GM21390 (cell line): ENCODE measurements around the gene LRRC8A.
A peak's percentile ranks its signal among the peaks of the same experiment; 100 is the strongest.
"Not testable (repeated sequence)": the region's sequence is repeated elsewhere in the genome, so short reads cannot be mapped to it uniquely, and the experiment has no call there.

ENCODE experiments used
- ATAC-seq: cut with Tn5 transposase; IDR thresholded peaks from one replicate; pipeline ENCODE4 v1.9.1; 2021; ENCODE audit not compliant: unreplicated experiment

The LRRC8A gene

DNA sequence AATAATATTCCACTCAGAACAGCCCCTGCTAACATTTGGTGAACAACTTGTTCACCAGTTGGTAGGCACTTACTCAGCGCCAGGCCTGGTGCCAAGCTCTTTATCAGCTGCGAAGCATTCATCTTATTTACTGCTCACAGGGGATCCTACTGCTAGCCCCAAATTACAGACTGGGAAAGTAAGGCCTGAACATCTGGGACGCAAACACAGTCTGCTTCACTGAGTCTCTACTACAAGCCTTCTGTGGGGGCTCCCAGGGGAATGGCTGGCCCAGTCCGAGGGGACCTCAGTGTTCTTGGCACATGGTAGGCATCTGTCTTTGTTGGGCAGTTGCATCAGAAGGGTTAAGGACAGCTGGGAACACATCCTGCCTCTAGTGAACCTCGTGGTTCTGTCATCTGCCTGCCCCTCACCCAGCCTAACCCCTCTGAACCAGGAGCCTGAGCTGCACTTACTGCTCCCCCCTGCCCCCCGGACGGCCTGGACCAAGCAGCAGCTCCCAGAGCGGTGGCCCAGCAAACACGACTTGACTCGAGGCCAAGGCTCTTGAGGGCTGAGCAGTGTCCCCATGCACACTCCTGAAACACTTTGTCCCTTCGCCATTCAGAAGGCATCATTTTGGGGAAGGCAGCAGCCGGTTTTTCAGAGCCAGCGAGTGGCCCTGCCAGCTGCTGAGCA, 38.6 kb downstream of the LRRC8A start, which contains the start of gene PHYHD1:
Gene PHYHD1, plus strand, starts transcription at position 602 of the 678 bp plus-strand sequence. CDS start 1,342 bp downstream, outside the sequence.
- no peak for ATAC-seq

DNA sequence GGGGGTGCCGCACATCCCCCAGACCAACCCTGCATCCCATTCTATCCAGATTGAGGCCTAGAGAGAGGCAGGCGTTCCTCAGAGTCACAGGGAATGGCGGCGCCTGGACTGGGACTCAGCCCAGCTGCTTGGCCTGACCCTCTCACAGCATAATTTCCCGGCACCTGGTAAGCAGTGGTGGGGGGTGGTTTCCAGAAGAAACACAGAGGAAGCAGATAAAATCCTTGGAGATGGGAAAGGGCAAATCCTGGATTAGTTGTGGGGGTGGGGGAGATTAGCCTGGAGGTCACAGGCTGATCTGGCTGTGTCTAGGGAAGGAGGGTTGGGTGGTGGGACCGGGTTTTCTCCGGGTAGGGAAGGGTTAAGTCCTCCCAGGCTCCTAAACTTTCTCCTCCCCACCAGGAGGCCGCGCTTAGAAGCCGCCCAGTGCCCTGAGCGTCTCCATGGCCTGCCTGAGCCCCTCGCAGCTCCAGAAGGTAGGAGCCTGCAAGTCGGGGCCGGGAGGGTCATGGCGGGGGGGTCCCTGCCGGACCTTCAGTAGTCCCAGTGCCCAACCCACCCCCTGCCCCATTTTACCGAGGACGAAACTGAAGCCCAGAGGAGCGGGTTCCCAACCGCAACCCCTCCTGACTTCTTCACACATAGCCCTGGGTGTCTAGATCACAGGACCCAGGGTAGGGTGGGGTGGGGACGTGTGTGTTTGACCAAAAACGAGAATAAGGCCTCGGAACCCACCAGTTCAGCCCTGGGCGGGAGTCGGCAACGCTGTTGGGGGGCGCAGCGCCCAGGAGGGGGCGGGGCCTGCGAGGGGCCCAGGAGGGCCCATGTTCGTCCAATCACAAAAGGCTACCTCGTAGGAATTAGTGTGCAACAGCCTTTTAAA, 40.2 kb downstream of the LRRC8A start:
- ATAC-seq, result no peak

DNA sequence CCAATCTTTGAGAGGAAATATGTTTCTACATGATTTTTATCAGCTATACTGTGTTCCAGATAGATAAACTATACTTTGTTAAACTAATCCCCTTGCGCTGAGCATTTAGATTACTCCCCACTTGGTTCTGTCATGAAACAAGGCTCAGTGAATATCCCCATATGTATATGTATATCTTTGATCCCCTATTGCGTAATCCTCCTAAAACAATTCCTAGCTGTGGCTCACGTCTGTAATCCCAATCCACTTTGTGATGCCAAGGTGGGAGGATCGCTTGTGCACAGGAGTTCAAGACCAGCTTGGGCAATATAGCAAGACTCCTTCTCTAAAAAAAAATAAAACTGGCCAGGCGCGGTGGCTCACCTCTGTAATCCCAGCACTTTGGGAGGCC, 41.6 kb downstream of the LRRC8A start:
- ATAC-seq, result no peak

DNA sequence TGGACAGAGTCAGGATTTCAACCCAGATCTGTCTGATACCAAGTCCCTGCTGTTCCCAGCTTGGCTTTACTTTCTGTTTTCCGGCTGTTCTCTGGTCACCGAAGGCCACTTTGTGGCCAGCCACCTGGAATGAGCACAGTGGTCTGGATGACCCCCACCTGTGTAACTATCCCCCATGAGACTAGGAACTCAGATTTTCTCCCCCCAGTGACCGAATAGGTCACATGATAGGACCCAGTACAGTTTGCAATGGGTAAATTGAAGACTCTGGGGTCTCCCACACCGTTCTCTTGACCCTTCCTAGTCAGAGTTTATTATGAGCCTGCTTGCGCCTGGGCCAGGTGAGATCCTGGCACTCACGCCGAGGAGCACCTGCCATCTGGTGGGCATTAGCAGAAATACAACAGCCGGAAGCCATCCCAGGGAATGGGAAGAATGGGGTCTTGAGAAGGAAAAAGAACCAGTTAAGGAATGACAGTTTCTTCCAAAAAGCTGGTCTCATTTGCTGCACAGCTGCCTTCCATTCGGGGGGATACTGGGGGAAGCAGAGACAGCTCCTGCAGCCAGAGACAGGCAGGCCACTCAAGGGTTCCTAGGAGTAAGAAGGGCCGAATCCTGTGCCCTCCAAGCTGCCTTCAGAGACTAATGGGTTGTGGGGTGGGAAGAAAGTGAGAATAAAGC, 45.9 kb downstream of the LRRC8A start:
- no peak for ATAC-seq

DNA sequence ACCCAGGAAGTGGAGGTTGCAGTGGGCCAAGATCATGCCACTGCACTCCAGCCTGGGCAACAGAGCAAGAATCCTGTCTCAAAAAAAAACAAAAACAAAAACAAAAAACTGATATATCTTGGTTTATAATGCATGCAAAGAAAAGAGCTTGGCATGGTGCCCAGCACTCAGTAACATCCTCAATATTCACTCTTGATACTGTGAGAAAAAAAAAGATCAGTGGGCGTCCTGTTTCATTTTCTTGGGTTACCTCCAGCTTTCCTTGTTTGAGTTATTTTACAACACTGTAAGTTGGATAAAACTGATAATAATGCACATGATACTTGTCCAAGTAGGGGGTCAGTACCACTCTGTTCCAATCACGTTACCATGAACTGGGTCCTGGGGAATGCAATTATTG, 46.7 kb downstream of the LRRC8A start:
- no peak for ATAC-seq

DNA sequence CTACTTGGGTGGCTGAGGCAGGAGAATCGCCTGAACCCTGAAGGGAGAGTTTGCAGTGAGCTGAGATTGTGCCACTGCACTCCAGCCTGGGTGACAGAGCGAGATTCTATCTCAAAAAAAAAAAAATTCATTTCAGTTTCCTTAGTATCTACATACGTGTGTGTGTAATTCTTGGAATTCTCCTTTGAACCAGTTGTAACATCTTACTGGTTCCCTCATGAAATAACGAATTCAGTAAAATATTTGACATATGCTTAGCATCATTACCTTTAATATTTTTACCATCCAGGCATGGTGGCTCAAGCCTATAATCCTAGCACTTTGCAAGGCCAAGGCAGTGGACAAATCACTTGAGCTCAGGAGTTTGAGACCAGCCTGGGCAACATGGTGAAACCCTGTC, 47.6 kb downstream of the LRRC8A start:
- no peak for ATAC-seq

DNA sequence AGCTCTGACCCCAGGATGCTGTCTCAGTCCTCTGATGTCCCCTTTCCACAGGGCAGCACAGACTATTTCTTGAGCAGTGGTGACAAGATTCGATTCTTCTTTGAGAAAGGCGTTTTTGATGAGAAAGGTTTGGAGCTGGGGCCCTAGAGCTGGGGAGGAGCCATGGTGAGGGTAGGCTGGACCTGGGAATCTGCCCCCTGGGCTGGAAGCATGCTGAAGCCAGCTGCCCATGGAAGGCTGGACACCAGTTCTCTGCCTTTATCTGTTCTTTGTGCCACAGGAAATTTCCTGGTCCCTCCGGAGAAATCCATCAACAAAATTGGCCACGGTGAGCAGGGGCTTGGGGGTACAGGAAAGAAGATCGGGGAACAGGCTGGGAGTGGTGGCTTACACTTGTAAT, 51.8 kb downstream of the LRRC8A start:
- no peak for ATAC-seq

DNA sequence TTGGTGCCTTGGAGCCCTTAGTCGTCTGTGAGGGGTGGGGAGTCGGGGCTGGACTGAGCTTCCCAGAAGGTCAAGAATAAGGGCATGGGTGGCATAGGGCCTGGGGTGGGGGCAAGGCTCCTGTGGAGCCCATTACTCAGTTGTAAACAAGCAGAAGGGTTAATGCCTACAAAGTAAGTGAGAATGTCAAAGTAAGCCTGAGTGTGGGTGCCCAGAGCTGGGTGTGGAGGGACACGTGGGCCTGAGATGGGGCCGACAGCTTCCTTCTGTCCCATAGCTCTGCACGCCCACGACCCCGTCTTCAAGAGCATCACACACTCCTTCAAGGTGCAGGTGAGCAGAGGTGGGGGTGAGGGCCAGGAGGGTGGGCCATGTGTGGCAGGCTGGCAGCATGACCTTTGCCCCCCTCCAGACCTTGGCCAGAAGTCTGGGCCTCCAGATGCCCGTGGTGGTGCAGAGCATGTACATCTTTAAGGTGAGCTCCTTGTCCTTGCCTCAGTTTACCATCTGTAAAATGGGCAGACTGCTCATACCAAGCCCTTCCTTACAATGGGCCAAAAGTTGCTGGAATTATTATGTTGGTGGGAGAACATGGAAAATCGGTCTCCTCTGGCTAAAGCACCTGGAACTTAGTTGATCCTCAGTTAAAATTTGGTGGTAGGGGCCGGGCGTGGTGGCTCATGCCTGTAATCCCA, 54.4 kb downstream of the LRRC8A start:
- ATAC-seq, result no peak

DNA sequence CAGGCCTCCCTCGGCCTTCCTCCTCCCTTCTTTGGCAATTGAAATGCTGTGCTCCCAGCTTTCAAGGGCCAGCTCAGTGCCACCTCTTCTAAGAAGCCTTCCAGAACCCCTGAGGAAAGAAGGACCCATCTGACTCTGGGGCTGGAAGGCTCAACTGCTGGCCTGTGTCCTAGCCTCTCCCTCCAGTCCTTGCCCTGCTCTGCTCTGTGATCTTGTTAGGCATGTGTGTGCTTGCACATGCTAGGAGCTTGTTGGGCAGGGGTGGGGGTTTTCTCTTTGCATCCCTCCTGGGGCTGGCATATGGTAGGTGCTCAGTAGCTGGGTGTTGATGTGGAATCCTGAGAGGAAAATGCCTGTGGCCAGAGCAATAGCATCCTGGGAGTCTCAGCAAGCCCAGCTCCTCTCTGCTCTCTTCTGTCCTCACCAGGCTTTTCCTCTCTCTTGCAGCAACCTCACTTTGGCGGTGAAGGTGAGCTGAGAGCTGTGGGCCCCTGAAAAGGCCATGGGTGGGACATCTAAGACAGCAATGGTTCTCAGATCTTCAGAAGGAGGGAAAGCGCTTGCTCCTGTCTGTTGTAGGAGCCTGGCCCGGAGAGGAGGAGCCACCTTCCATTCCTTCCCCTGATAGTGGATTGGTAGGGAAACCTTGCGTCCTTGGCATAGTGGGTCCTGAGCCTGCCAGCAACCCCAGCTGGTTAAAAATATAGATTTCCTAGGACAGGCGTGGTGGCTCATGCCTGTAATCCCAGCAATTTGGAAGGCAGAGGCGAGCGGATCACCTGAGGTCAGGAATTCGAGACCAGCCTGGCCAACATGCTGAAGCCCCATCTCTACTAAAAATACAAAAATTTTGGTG, 55.6 kb downstream of the LRRC8A start:
- ATAC-seq, result no peak

DNA sequence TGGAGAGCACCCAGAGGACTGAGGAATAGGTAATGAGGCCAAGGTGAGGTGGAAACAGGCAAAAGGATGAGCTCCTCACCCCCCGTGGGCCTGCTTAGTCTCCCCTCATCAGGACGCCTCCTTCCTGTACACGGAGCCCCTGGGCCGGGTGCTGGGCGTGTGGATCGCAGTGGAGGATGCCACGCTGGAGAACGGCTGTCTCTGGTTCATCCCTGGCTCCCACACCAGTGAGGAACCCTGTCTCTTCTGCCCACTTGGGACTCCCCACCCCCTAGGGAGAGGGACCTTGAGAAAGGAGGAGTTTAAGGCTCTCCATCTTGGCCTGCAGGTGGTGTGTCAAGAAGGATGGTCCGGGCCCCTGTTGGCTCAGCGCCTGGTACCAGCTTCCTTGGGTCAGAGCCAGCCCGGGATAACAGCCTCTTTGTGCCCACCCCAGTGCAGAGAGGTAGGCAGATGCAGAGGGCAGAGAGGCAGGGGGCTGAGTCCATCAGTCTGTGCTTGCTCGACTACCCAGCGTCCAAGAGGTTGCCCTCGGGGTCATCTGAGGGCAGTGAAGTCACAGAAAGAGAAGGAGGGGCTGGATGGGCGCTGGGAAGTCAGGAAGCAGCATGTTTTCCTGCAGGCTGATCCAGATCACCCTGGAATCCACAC, 58.5 kb downstream of the LRRC8A start:
- ATAC-seq, result no peak

DNA sequence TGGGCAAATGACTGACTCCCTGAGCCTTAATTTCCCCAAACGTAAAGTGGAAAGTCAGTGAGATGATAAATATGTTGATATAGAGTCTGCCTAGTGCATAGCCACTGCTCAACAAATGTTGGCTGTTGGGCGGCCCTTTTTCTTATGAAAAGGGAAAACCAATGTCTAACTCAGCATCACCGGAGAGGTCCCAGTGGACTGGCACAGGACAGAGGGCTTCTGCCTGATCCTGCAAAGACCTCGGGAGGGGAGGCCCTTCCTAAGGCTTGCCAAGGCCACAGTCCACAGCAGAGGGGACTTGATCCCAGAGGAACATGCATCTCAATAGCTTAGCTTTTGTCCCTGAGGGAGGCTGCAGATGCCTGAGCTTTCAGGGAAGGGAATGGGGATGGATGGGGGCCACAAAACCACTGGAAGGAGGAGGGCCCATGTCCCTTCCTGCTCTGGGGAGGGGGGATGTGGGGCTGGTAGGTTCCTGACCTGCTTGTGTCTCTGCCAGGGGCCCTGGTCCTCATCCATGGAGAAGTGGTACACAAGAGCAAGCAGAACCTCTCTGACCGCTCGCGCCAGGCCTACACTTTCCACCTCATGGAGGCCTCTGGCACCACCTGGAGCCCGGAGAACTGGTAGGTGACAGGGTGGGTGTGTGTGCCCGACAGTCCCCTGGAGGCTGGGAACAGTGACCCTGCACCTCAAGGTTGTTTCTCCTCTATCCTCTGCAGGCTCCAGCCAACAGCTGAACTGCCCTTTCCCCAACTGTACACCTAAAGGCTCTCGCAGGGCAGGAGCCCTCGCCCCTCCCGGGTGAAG, 59.2 kb downstream of the LRRC8A start:
- no peak for ATAC-seq

DNA sequence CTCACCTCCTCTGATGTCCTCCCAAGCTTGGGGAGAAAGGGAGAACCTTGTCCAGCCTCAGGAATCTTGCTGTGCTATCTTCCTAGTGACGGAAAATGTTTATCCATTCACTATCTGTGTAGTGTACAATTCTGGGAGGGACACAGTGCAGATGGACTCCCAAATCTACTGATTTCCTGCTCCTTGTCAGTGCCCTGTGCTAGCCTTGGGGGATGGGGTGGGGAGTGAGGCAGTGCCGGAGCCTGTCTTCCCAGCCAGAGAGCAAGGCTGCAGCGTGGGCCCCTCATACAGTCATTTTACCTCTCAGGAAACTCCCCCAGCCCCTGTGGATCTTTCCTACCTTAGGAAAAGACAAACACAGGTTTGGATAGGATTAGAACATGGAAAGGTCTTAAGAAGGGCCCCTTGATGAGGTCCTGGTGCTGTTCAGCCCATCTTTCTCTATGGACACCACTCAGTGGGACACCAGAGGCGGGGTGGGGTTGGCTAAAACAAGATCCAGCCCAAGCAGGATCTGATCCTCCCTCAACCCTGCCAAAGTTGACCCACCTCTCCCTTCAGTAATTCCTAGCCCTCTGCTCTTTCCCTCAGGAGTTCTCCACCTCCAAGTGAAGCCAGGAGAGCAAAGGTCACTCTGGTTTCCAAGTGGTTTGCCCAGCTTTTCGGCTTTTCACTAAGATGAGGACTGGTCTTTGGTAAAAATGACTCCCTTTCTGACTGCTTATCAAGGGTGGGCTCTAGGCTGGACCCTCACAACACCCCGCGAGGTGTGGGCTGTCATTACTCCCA, 62.1 kb downstream of the LRRC8A start:
- ATAC-seq, result no peak

DNA sequence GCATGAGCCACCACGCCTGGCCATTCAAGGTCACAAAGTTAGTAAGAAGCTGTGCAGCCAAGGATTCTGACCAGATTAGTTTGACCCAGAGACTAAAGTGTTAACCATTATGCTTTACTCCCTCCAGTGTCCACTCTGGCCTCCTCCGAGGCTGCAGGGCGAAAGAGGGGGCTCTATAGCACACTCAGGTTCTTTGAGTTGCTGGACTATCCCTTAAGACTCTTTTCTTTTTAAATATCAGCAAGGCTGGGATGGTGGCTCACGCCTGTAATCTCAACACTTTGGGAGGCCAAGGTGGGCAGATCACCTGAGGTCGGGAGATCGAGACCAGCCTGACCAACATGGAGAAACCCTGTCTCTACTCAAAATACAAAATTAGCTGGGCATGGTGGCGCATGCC, 63.0 kb downstream of the LRRC8A start:
- not testable (repeated sequence) for ATAC-seq

DNA sequence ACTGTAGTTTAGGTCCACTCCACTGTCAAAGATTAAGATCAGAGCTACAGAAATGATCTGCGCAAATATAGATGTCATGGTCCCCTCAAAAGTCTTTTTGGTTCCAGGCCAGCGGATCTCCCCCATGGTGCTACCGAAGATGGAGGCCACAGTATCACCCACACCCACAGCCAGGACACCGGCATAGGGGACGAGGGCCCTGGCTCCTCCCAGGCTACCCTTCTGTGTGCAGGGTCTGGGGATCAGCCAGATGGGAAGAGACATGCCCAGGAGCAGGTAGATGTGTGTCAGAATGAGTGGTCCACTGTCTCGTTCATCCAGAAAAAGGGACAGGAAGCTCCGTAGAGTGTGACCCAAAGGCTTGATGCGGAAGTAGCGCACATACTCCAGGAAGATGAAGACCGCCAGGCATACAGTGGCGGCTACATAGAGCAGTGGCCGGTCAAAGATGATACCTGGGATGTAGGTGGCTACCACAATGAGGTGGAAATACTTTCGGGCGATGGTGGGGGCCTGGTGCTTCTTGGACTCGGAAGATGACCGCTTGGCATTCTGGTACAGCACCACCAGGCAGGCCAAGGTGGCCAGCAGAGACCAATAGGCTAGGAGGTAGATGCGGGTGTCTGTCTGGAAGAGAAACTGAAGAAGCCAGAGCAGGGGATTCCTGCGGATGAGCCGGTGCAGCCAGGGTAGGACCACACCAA, 64.0 kb downstream of the LRRC8A start:
- ATAC-seq, result no peak

DNA sequence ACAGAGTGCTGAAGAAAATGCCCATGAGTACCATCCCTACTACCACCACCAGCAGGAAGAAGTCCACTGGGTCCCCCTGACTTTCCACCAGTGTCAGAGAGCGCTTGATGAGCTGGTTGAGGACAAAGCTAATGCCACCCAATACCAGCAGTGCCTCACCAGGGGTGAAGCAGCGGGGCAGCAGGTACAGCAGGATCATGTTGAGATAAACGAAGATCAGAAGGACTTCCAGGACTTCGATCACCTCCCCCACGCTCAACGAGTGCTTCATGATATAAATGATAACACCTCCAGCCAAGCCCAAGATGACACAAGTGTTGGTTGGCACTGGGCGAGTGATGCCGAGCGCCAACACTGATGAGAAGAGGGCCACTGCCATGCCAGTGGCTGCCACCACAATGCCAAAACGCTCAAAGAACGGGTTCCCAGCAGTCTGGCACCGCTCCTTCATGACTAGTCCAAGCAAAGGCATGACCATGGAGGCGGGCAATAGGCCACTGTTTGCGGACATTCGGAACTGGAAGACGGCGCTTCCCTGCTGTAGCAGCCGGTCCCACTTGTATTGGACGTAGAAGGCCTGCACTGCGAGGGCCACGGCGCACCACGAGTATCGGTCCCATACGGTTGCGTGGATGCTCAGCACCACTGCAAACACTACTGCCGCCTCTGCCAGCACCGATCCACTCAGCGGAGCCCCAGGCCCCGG, 64.8 kb downstream of the LRRC8A start:
- peak; percentile 23 for ATAC-seq

DNA sequence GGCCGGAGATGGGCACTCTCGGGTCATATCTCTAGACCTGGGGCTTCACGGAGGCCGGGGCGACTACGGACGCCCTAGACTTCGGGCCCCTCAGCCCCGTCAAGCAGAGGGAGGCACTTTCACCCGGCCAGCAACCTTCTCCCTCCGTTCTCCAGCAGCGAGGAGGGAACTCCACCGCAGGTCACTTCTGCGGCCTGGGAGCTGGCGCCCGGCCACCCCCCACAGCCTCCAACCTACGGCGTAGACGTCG, 65.3 kb downstream of the LRRC8A start:
- ATAC-seq, result no peak
